Natural killer cell (primary cell): ENCODE data around the gene CLIP2. TPM values are rescaled to one million over a fixed set of nuclear protein-coding genes. Genes with fewer than 3 reads are reported as not detected.
"Not testable (repeated sequence)": the region's sequence is repeated elsewhere in the genome, so short reads cannot be mapped to it uniquely, and the experiment has no call there.

Experiments used
- ATAC-seq, 3 donors: fragments of 150-1000 bp in 2 of 3; fragments of 200-7000 bp in 1 of 3; cut with Tn5 transposase; 1 replicate in 1 of 3; 2 replicates in 2 of 3; pipeline ENCODE4 v1.10.0; 2021; ENCODE audit warnings: mild to moderate bottlenecking in 2 of 3, moderate library complexity in 2 of 3
- DNase-seq, 2 donors: peaks; one replicate each; pipeline versions ENCODE4 v3.0.0 to v3.0.0-alpha.2; 2013 to 2021; ENCODE audit warnings: mixed read lengths in 1 of 2
- H3K27ac ChIP-seq: one replicate; pipeline ENCODE4 v1.5.1; 2013; ENCODE audit warnings: mild to moderate bottlenecking, low read length
- H3K27me3 ChIP-seq: one replicate; pipeline ENCODE4 v1.6.1; 2013; ENCODE audit warnings: low read length; ENCODE audit not compliant: control insufficient read depth, insufficient read depth
- H3K36me3 ChIP-seq: one replicate; pipeline ENCODE4 v1.6.1; 2013; ENCODE audit warnings: low read length; ENCODE audit not compliant: control insufficient read depth, insufficient read depth
- H3K4me1 ChIP-seq: one replicate; pipeline ENCODE4 v1.6.1; 2013; ENCODE audit warnings: low read length; ENCODE audit not compliant: control insufficient read depth, insufficient read depth
- H3K4me3 ChIP-seq: one replicate; pipeline ENCODE4 v1.5.1; 2013; ENCODE audit warnings: low read length
- H3K9me3 ChIP-seq: one replicate; pipeline ENCODE4 v1.6.1; 2013; ENCODE audit warnings: low read length; ENCODE audit not compliant: control insufficient read depth, insufficient read depth
- H3K27ac Mint-ChIP-seq, 2 donors: one replicate each; pipeline ENCODE4 v1.8.0; 2022; ENCODE audit warnings: mild to moderate bottlenecking in 2 of 2, mixed read lengths in 2 of 2, moderate library complexity in 1 of 2
- H3K27me3 Mint-ChIP-seq, 2 donors: one replicate each; pipeline ENCODE4 v1.8.0; 2022; ENCODE audit warnings: low read depth in 2 of 2, mixed read lengths in 2 of 2
- H3K36me3 Mint-ChIP-seq: one replicate; pipeline ENCODE4 v1.8.0; 2022; ENCODE audit warnings: mixed read lengths
- H3K4me1 Mint-ChIP-seq, 2 donors: one replicate each; pipeline ENCODE4 v1.8.0; 2022; ENCODE audit warnings: mixed read lengths in 2 of 2
- H3K4me3 Mint-ChIP-seq: one replicate; pipeline ENCODE4 v1.8.0; 2022; ENCODE audit warnings: mild to moderate bottlenecking, moderate library complexity, mixed read lengths
- H3K9me3 Mint-ChIP-seq, 2 donors: one replicate each; pipeline ENCODE4 v1.8.0; 2022; ENCODE audit warnings: mixed read lengths in 2 of 2
- CTCF ChIP-seq: fragments of 200-600 bp; IDR thresholded peaks from one replicate; pipeline ENCODE4 v1.8.0; 2022; ENCODE audit warnings: antibody characterized with exemption
- WGBS: methylation state at CpG from one replicate; pipeline ENCODE4 v1.1.7; 2013; ENCODE audit warnings: missing lambda C conversion rate; ENCODE audit not compliant: insufficient coverage; 5-methylcytosine and 5-hydroxymethylcytosine counted together
- intact Hi-C: fragments of 100-400 bp; cut with micrococcal nuclease; formaldehyde crosslinking; loops from one replicate; pipeline ENCODE4 v1.14.2; 2022
- total RNA-seq, 4 donors: library from RNA; stranded (reverse); fragments of 120-200 nt in 1 of 4; gene quantifications; one replicate each; pipeline versions ENCODE4 v1.2.3 to v1.2.4, GENCODE V29; 2013 to 2022

CLIP2 gene
- total RNA-seq, 3 donors from 2014 or later (not counting 1 experiment from before 2014, with no cell fraction given) = 8.5 to 14.7 (median 10.5) TPM

- Histone ChIP-seq H3K4me3 (peak overlapping the region; percentile 97), H3K9me3 (no peaks in the 10 kb centered on the region), H3K36me3 (peaks cover 21% of the 10 kb centered on the region), H3K27me3 (no peaks in the 10 kb centered on the region), H3K27ac (peak overlapping the region; percentile 90), H3K4me1 (peaks cover 24% of the 10 kb centered on the region)
- peak overlapping the region; percentile 93 to 98 for H3K27ac Mint-ChIP-seq
- H3K27me3 Mint-ChIP-seq = no peaks in the 10 kb centered on the region
- peak overlapping the region; percentile 95 for H3K4me3 Mint-ChIP-seq
- H3K9me3 Mint-ChIP-seq = no peaks in the 10 kb centered on the region
- peaks cover 18% of the 10 kb centered on the region in 2 donors for H3K4me1 Mint-ChIP-seq
- no peak for TF ChIP-seq CTCF
- no peaks in the 10 kb centered on the region for H3K36me3 Mint-ChIP-seq
- intact Hi-C loops = loop anchor here (1.0 kb wide), 2 partner anchors 47 to 79 kb away; partner anchors contain the start of gene EIF4H
- ATAC-seq (peak in 2 of 3 donors; percentile 4 to 13), DNase-seq (no peak)
- 0% methylated on average over 9 of the region's 10 CpGs for WGBS
These were observed 35.4 kb upstream of the CLIP2 start for GRCh38 chr7:74253835-74254128.

GRCh38 chr7:74254129-74254857, 34.9 kb upstream of the CLIP2 start, which contains the start of gene RFC2:
RFC2 (minus strand) TSS chr7:74254399; CDS start chr7:74254383, 16 bp downstream.
- Mint-ChIP-seq H3K9me3 (no peaks in the 10 kb centered on the region), H3K27ac (peak within 1 kb of the TSS; percentile 93 to 98)
- no peaks in the 10 kb centered on the region for H3K27me3 ChIP-seq

GRCh38 chr7:74254858-74255379, 34.3 kb upstream of the CLIP2 start:
- Histone ChIP-seq H3K27me3 (no peaks in the 10 kb centered on the region), H3K36me3 (peaks cover 12% of the 10 kb centered on the region), H3K9me3 (no peaks in the 10 kb centered on the region), H3K4me3 (peak overlapping the region; percentile 97), H3K27ac (peak overlapping the region; percentile 90), H3K4me1 (peaks cover 24% of the 10 kb centered on the region)
- Mint-ChIP-seq H3K36me3 (no peaks in the 10 kb centered on the region), H3K4me3 (peak overlapping the region; percentile 95), H3K4me1 (peaks cover 18% of the 10 kb centered on the region in 2 donors), H3K9me3 (no peaks in the 10 kb centered on the region), H3K27ac (peak overlapping the region; percentile 93 to 98), H3K27me3 (no peaks in the 10 kb centered on the region)
- no peak for DNase-seq
- ATAC-seq = no peak
- no peak for TF ChIP-seq CTCF
- intact Hi-C loops = loop anchor here (1.0 to 5.0 kb wide), 3 partner anchors 37 to 81 kb away; partner anchors contain the start of gene EIF4H
- WGBS = 11% methylated on average over 20 of the region's 20 CpGs

More at GRCh38 chr7:74254129-74254857, 34.9 kb upstream of the CLIP2 start, which contains the start of gene RFC2:
- no peak for TF ChIP-seq CTCF
- peak within 1 kb of the TSS; percentile 90 for H3K27ac ChIP-seq
- peak within 1 kb of the TSS; percentile 95 for H3K4me3 Mint-ChIP-seq
- H3K4me1 Mint-ChIP-seq = peaks cover 18% of the 10 kb centered on the region in 2 donors
- no peaks in the 10 kb centered on the region for H3K36me3 Mint-ChIP-seq
- peak within 1 kb of the TSS; percentile 97 for H3K4me3 ChIP-seq
- no peaks in the 10 kb centered on the region for H3K27me3 Mint-ChIP-seq
- DNase-seq = peak; percentile 98 to 99
- peaks cover 24% of the 10 kb centered on the region for H3K4me1 ChIP-seq
- intact Hi-C loops = loop anchor here (1.0 kb wide), 2 partner anchors 48 to 80 kb away; partner anchors contain the start of gene EIF4H
- peaks cover 18% of the 10 kb centered on the region for H3K36me3 ChIP-seq
- WGBS = under 1% methylated on average over 75 of the region's 75 CpGs
- no peaks in the 10 kb centered on the region for H3K9me3 ChIP-seq
- peak; percentile 92 to 98 (median 95) for ATAC-seq

GRCh38 chr7:74255461-74255860, 33.7 kb upstream of the CLIP2 start:
- H3K27me3 Mint-ChIP-seq, H3K4me3 ChIP-seq, H3K27me3 ChIP-seq, H3K36me3 Mint-ChIP-seq, H3K36me3 ChIP-seq, H3K27ac ChIP-seq, H3K9me3 ChIP-seq, H3K9me3 Mint-ChIP-seq, ATAC-seq: not testable (repeated sequence)
- peaks cover 24% of the 10 kb centered on the region for H3K4me1 ChIP-seq
- 80% methylated on average over 6 of the region's 6 CpGs for WGBS
- peaks cover 16 to 18% of the 10 kb centered on the region in 2 donors for H3K4me1 Mint-ChIP-seq
- intact Hi-C loops = loop anchor here (5.0 kb wide), 1 partner anchor 37 kb away; no protein-coding TSS in a partner anchor
- H3K4me3 Mint-ChIP-seq = peak overlapping the region; percentile 95
- H3K27ac Mint-ChIP-seq = peak overlapping the region; percentile 93 to 98
- peak in 1 of 2 donors; percentile 12 for DNase-seq
